GM21360 (cell line): ENCODE data around the gene OR2W3.
A peak's percentile ranks its signal among the peaks of the same experiment; 100 is the strongest.

ENCODE experiments used
- ATAC-seq: cut with Tn5 transposase; IDR thresholded peaks from one replicate; pipeline ENCODE4 v1.9.1; 2021; ENCODE audit warnings: mild to moderate bottlenecking, moderate library complexity; ENCODE audit not compliant: unreplicated experiment

OR2W3 gene

DNA sequence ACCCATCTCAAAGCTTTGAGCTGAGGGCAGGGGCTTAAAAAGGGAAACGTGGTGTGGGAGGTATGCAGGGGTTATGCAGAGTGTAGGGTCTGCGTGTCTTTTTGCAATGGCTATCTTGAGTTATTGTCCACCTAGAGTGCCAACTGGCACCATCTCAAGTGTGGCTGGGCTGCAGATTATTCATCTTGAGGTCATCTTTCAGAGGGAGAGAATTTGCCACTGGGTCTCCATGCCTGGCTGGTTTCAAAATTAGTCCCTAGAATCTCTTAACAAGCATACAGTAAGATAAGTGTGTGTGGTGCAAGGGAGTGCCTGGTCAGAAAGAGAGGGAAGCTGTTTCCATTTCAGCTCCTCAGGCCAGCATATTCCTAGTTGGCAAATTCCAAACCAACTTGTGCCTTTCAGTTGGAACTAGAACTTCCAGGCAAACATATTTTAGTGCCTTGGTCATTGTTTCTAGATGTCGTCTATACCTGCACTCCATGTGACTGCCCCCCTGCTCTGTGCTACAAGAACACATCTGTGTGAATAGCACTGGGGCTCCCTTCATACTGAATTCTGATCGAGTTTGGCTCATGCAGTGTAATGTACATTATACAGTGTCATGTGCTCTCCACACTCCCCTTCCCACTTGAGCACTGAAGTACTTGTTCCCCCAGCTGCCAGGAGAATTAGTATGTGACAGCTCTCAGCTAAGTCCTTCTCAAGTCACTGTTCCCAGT lies 19.7 kb downstream of the OR2W3 start:
- ATAC-seq = no peak

- no peak for ATAC-seq
These were observed 24.6 kb downstream of the OR2W3 start, which contains the start of gene OR2T8 for GRCh38 chr1:247919952-247920351. TSS of gene OR2T8 (plus strand) at chr1:247920252. CDS start at chr1:247921018, 766 bp downstream.

DNA sequence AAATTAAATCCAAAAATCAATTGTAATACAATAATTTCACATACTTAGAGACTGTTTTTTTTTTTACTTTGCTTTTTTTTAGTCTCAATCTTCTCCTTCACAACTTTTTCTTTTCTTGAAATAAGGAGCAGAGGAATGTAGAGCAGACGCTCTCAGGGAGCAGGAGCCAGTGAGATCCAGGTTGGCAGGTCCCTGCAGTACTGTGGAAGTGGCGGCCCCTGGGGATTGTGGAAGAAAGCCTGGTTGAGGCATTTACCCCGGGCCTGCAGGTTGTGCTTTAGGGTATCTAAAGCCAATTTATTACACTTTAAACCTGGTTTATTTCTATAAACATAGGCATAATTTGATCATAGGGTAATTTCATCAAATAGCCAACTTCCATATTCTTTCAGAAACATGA lies 28.6 kb downstream of the OR2W3 start:
- ATAC-seq = no peak

- ATAC-seq = no peak
These were observed 29.5 kb downstream of the OR2W3 start, which contains the start of gene OR2AJ1 for GRCh38 chr1:247924868-247925267. TSS of gene OR2AJ1 (plus strand) at chr1:247924889. CDS start at chr1:247933769, 8,880 bp downstream.

DNA sequence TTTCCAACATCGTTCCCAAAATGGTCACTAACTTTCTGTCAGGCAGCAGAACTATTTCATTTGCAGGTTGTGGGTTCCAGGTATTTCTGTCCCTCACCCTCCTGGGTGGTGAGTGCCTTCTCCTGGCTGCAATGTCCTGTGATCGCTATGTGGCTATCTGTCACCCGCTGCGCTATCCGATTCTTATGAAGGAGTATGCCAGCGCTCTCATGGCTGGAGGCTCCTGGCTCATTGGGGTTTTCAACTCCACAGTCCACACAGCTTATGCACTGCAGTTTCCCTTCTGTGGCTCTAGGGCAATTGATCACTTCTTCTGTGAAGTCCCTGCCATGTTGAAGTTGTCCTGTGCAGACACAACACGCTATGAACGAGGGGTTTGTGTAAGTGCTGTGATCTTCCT lies 38.6 kb downstream of the OR2W3 start:
- ATAC-seq = no peak

DNA sequence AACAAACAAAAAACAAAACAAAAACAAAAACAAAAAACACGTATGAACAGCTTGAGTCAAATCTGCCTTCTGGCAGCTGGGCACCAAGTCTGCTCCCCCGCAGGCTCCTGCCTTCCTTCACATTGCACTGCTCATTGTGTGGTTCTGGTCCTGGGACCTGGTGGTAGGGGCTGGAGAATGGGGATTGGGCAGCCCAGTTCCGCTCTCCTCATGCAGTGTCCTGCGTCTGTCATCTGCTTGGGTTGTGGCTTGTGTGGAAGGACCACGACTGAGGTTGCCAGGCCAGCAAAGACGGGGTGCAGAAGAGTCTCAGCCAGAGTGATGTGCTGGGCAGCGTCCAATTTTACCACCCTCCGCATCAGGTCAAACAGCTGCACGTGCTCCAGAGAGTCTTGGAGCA lies 40.4 kb downstream of the OR2W3 start:
- no peak for ATAC-seq

DNA sequence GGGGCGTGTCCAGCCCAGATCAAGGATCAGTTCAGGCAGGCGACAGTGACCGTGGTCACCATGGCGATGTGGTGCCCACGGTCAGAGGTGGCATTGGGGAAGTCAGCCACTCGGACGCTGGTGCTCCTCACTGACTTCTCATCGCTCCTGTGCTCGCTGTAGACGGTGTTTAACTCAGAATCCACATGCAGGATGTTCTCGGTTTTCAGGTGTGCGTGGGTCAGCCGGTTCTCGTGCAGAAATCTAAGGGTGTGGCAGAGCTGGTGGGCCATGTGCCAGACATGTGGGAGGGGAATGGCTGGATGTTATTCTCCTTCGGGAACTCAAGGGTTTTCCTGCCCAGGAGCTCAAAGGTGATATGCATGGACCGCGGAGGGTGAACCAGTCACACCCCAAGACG lies 41.0 kb downstream of the OR2W3 start:
- ATAC-seq = no peak

GRCh38 chr1:247936965-247937734 lies 41.8 kb downstream of the OR2W3 start:
- ATAC-seq = peak; percentile 100

GRCh38 chr1:247942624-247943023 lies 47.2 kb downstream of the OR2W3 start:
- no peak for ATAC-seq
